Measurements from ENCODE around the gene MPHOSPH6. TPM values are rescaled to one million over a fixed set of nuclear protein-coding genes. Genes with fewer than 3 reads are reported as not detected.

MPHOSPH6 gene
- total RNA-seq, 1 donor: 32.7 TPM

GRCh38 chr16:82156761-82157533 lies 13.1 kb downstream of the MPHOSPH6 start:
- peak; percentile 9 for DNase-seq (ENCODE audit: low read depth)
- TF ChIP-seq, protein P1, sequence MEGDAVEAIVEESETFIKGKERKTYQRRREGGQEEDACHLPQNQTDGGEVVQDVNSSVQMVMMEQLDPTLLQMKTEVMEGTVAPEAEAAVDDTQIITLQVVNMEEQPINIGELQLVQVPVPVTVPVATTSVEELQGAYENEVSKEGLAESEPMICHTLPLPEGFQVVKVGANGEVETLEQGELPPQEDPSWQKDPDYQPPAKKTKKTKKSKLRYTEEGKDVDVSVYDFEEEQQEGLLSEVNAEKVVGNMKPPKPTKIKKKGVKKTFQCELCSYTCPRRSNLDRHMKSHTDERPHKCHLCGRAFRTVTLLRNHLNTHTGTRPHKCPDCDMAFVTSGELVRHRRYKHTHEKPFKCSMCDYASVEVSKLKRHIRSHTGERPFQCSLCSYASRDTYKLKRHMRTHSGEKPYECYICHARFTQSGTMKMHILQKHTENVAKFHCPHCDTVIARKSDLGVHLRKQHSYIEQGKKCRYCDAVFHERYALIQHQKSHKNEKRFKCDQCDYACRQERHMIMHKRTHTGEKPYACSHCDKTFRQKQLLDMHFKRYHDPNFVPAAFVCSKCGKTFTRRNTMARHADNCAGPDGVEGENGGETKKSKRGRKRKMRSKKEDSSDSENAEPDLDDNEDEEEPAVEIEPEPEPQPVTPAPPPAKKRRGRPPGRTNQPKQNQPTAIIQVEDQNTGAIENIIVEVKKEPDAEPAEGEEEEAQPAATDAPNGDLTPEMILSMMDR (IDR thresholded peaks at IDR 0.05; ENCODE audit: insufficient read depth, low read length): no peak
- H3K4me3 ChIP-seq (ENCODE audit: low read depth, low read length): no peak overlapping the region

GRCh38 chr16:82152641-82153112 lies 17.3 kb downstream of the MPHOSPH6 start:
- H3K4me3 ChIP-seq (ENCODE audit: low read depth, low read length): no peak overlapping the region
- no peak for DNase-seq (ENCODE audit: low read depth)
- TF ChIP-seq, protein P1 (IDR thresholded peaks at IDR 0.05; ENCODE audit: insufficient read depth, low read length): no peak

GRCh38 chr16:82152196-82152595 lies 17.8 kb downstream of the MPHOSPH6 start:
- no peak for DNase-seq (ENCODE audit: low read depth)
- TF ChIP-seq, protein P1 (IDR thresholded peaks at IDR 0.05; ENCODE audit: insufficient read depth, low read length): no peak
- no peak overlapping the region for H3K4me3 ChIP-seq (ENCODE audit: low read depth, low read length)

GRCh38 chr16:82150549-82150948 lies 19.5 kb downstream of the MPHOSPH6 start:
- H3K4me3 ChIP-seq (ENCODE audit: low read depth, low read length): no peak overlapping the region
- TF ChIP-seq, protein P1 (IDR thresholded peaks at IDR 0.05; ENCODE audit: insufficient read depth, low read length): no peak
- DNase-seq (ENCODE audit: low read depth): no peak

DNA sequence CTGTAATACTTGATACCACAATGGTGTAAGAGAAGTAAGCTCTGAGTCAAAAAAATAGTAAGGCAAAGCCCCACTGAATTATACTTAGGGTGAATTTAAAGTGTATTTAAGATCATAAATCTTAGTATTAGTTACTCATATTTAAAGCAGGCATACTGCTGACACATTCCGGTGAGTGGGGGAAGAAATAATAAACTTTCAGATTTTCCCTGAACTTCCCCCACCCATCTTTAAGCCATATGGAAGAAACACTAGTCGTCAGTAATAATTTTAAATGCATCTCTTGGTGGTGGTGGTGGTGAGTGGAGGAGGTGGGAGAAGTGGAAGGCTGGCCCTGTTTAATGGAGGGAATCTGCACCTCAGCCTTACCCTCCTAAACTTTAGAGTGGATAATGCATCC lies 20.5 kb downstream of the MPHOSPH6 start:
- no peak overlapping the region for H3K4me3 ChIP-seq (ENCODE audit: low read depth, low read length)
- TF ChIP-seq, protein P1 (IDR thresholded peaks at IDR 0.05; ENCODE audit: insufficient read depth, low read length): no peak
- no peak for DNase-seq (ENCODE audit: low read depth)

DNA sequence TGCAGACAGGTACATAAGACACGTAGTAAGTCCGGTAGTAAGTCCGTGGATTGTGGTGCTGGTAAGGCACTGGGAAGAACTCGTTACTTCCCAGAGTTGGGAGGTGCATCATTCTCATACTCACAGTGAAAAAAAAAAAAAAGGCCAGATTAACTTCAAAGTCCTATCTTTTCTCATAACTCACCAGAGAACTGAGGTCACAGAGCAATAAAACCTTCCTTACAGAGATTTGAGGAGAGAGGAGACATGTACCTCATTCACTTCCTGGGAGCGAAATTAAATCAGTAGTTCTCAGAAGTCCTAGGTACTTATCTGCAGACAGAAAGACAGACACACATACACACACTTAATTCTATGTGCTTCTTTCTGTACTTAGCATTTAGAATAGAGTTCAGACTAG lies 22.5 kb downstream of the MPHOSPH6 start:
- no peak for DNase-seq (ENCODE audit: low read depth)
- TF ChIP-seq, protein P1 (IDR thresholded peaks at IDR 0.05; ENCODE audit: insufficient read depth, low read length): no peak
- no peak overlapping the region for H3K4me3 ChIP-seq (ENCODE audit: low read depth, low read length)

Measured in fibroblast of the aortic adventitia (primary cell).